Measurements from ENCODE around the gene ADAMTS16. TPM values are rescaled to one million over a fixed set of nuclear protein-coding genes. Genes with fewer than 3 reads are reported as not detected.

ADAMTS16 gene
- total RNA-seq, 4 donors from 2014 or later: 0.27 to 0.94 TPM; not detected in 2

DNA sequence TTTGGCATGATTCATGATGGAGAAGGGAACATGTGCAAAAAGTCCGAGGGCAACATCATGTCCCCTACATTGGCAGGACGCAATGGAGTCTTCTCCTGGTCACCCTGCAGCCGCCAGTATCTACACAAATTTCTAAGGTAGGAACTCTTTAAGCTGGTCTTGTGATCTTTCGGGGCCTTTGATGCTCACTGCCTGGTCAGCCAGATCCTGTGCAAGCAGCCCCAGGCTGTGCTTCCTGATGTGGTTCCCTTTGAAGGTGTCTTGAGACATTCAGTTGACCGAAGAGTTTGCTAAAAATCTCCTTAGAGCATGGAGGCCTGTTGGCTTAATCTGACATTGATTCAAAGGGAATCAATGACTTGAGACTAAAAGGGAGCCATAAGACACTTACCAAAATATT is 60.0 kb downstream of the ADAMTS16 start:
- no peak for ATAC-seq
- no peak overlapping the region for H3K27ac ChIP-seq
- no peaks in the 10 kb centered on the region for H3K36me3 ChIP-seq
- H3K4me1 ChIP-seq: no peaks in the 10 kb centered on the region
- no peak overlapping the region for H3K4me3 ChIP-seq
- TF ChIP-seq, protein P1, sequence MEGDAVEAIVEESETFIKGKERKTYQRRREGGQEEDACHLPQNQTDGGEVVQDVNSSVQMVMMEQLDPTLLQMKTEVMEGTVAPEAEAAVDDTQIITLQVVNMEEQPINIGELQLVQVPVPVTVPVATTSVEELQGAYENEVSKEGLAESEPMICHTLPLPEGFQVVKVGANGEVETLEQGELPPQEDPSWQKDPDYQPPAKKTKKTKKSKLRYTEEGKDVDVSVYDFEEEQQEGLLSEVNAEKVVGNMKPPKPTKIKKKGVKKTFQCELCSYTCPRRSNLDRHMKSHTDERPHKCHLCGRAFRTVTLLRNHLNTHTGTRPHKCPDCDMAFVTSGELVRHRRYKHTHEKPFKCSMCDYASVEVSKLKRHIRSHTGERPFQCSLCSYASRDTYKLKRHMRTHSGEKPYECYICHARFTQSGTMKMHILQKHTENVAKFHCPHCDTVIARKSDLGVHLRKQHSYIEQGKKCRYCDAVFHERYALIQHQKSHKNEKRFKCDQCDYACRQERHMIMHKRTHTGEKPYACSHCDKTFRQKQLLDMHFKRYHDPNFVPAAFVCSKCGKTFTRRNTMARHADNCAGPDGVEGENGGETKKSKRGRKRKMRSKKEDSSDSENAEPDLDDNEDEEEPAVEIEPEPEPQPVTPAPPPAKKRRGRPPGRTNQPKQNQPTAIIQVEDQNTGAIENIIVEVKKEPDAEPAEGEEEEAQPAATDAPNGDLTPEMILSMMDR (IDR thresholded peaks at IDR 0.05): no peak
- TF ChIP-seq POLR2AphosphoS5 (IDR thresholded peaks at IDR 0.05) (no peak), POLR2A (IDR thresholded peaks at IDR 0.05) (no peak), EP300 (IDR thresholded peaks at IDR 0.05) (no peak)
- no peaks in the 10 kb centered on the region for H3K27me3 ChIP-seq
- WGBS, 2 donors (ENCODE audit: low coverage in 1 of 2): 47 to 100% methylated on average over 1 to 2 of the region's 5 CpGs
- H3K9me3 ChIP-seq: no peaks in the 10 kb centered on the region

DNA sequence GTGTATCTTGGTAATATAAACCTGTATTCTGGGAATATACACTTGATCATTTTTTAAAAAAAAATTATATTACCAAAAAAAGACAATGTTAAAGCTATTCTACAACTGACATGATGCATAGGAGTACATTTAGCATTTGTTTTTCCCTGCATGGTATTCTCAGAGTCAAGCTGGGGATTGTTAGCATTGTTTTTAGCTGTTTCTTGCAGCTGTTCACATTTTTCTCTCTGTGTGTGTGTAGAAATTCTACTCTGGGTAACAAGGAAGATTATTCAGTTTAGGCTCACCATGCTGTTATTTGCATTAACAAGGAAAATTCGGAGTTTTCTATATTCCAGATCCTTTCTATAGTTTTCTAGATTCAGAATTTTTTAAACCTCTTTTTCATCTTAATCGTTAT is 62.2 kb downstream of the ADAMTS16 start:
- H3K9me3 ChIP-seq: no peaks in the 10 kb centered on the region
- TF ChIP-seq POLR2A (IDR thresholded peaks at IDR 0.05) (no peak), EP300 (IDR thresholded peaks at IDR 0.05) (no peak), POLR2AphosphoS5 (IDR thresholded peaks at IDR 0.05) (no peak)
- TF ChIP-seq, protein P1 (IDR thresholded peaks at IDR 0.05): no peak
- H3K27me3 ChIP-seq: no peaks in the 10 kb centered on the region
- H3K27ac ChIP-seq: no peak overlapping the region
- no peak overlapping the region for H3K4me3 ChIP-seq
- 29 to 38% methylated on average over 2 of the region's 2 CpGs for WGBS, 2 donors (ENCODE audit: low coverage in 1 of 2)
- no peaks in the 10 kb centered on the region for H3K4me1 ChIP-seq
- ATAC-seq: no peak
- H3K36me3 ChIP-seq: no peaks in the 10 kb centered on the region

DNA sequence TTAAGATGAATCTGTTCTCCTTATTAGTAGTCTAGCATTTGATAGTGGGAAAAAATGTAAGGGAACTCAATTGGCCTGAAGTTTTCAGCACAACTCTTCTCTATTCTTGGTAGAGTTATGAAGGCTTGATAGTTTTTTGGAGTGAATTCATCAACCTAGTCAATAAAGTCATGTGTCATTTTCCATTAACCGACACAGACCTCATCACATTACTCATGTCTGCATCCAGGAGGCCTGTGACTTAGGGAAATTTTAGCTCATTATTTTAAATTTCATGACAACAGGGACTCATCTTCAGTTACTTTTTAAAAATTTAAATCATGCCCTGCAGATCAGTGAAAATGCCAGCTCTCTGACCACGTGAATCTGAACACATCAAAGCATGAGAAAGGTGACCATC is 63.3 kb downstream of the ADAMTS16 start:
- 52 to 63% methylated on average over 2 of the region's 2 CpGs for WGBS, 2 donors (ENCODE audit: low coverage in 1 of 2)
- TF ChIP-seq POLR2A (IDR thresholded peaks at IDR 0.05) (no peak), EP300 (IDR thresholded peaks at IDR 0.05) (no peak), POLR2AphosphoS5 (IDR thresholded peaks at IDR 0.05) (no peak)
- TF ChIP-seq, protein P1 (IDR thresholded peaks at IDR 0.05): no peak
- H3K9me3 ChIP-seq: no peaks in the 10 kb centered on the region
- no peaks in the 10 kb centered on the region for H3K27me3 ChIP-seq
- no peaks in the 10 kb centered on the region for H3K4me1 ChIP-seq
- H3K4me3 ChIP-seq: no peak overlapping the region
- H3K27ac ChIP-seq: no peak overlapping the region
- no peaks in the 10 kb centered on the region for H3K36me3 ChIP-seq
- ATAC-seq: no peak

DNA sequence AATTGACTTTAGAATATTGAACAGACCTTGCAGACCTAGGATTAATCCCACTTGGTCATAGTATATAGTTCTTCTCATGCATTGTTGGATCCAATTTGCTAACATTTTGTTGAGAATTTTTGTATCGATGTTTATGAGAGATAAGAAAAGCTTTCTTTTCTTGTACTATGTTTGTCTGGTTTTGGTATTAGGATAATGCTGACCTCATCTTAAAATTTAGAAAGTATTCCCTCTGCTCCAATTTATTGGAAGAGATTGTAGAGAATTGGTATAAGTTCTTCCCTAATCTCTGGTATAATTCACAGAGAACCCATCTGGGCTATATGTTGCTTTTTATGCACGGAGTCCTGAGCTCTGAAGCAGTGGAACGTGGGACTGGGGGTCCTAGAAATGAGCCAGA is 67.7 kb downstream of the ADAMTS16 start:
- no peak overlapping the region for H3K27ac ChIP-seq
- no peak for TF ChIP-seq POLR2AphosphoS5 (IDR thresholded peaks at IDR 0.05)
- no peak for TF ChIP-seq EP300 (IDR thresholded peaks at IDR 0.05)
- no peak for TF ChIP-seq POLR2A (IDR thresholded peaks at IDR 0.05)
- no peak overlapping the region for H3K4me3 ChIP-seq
- H3K36me3 ChIP-seq: no peaks in the 10 kb centered on the region
- no peaks in the 10 kb centered on the region for H3K4me1 ChIP-seq
- no peaks in the 10 kb centered on the region for H3K27me3 ChIP-seq
- H3K9me3 ChIP-seq: no peaks in the 10 kb centered on the region
- 90 to 95% methylated on average over 3 of the region's 3 CpGs for WGBS, 2 donors (ENCODE audit: low coverage in 1 of 2)
- no peak for ATAC-seq

DNA sequence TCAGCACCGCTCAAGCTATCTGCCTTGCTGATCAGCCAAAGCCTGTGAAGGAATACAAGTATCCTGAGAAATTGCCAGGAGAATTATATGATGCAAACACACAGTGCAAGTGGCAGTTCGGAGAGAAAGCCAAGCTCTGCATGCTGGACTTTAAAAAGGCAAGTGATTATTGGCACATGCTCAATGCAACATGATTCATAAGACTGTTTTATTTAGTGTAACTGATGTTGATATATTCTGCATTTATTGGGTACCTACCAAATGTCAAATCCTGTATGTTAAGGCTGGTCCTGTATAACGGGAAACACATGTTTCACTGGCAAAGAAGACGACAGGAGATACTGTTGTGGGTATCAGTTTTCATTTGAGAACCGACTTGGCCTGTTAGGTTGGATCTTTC is 69.0 kb downstream of the ADAMTS16 start:
- no peaks in the 10 kb centered on the region for H3K4me1 ChIP-seq
- H3K27ac ChIP-seq: no peak overlapping the region
- H3K36me3 ChIP-seq: no peaks in the 10 kb centered on the region
- no peak overlapping the region for H3K4me3 ChIP-seq
- no peaks in the 10 kb centered on the region for H3K9me3 ChIP-seq
- TF ChIP-seq, protein P1 (IDR thresholded peaks at IDR 0.05): no peak
- TF ChIP-seq EP300 (IDR thresholded peaks at IDR 0.05) (no peak), POLR2A (IDR thresholded peaks at IDR 0.05) (no peak)
- WGBS, 2 donors (ENCODE audit: low coverage in 1 of 2): 14 to 20% methylated on average over 4 to 5 of the region's 5 CpGs
- ATAC-seq: peak; percentile 36
- no peaks in the 10 kb centered on the region for H3K27me3 ChIP-seq
